SU-DHL-6 (cell line): Measurements from ENCODE around the gene DSCAML1.
"Not testable (repeated sequence)": the region's sequence is repeated elsewhere in the genome, so short reads cannot be mapped to it uniquely, and the experiment has no call there.

Source experiments
- EZH2phosphoT487 ChIP-seq: fragments of 200-600 bp; sonication (generic), shearing (Covaris generic); conservative IDR thresholded peaks from 2 replicates; pipeline ENCODE4 v1.6.1; 2018; ENCODE audit warnings: mild to moderate bottlenecking, antibody characterized with exemption, low read length, moderate library complexity, mixed read lengths
- TF ChIP-seq, protein P1 (sequence below): fragments of 200-600 bp; sonication (generic); IDR thresholded peaks from one replicate; pipeline ENCODE4 v1.5.1; 2017; ENCODE audit warnings: antibody characterized with exemption, mild to moderate bottlenecking, low read length, moderate library complexity; ENCODE audit not compliant: insufficient read depth, poor library complexity, severe bottlenecking

- TF ChIP-seq, protein P1, sequence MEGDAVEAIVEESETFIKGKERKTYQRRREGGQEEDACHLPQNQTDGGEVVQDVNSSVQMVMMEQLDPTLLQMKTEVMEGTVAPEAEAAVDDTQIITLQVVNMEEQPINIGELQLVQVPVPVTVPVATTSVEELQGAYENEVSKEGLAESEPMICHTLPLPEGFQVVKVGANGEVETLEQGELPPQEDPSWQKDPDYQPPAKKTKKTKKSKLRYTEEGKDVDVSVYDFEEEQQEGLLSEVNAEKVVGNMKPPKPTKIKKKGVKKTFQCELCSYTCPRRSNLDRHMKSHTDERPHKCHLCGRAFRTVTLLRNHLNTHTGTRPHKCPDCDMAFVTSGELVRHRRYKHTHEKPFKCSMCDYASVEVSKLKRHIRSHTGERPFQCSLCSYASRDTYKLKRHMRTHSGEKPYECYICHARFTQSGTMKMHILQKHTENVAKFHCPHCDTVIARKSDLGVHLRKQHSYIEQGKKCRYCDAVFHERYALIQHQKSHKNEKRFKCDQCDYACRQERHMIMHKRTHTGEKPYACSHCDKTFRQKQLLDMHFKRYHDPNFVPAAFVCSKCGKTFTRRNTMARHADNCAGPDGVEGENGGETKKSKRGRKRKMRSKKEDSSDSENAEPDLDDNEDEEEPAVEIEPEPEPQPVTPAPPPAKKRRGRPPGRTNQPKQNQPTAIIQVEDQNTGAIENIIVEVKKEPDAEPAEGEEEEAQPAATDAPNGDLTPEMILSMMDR: not testable (repeated sequence)
- TF ChIP-seq EZH2phosphoT487: not testable (repeated sequence)
Observed at GRCh38 chr11:117456721-117457029, 340.3 kb downstream of the DSCAML1 start.
